SK-N-DZ (cell line): ENCODE results near the gene EPC2.
"Not testable (repeated sequence)": the region's sequence is repeated elsewhere in the genome, so short reads cannot be mapped to it uniquely, and the experiment has no call there.

Source experiments
- DNase-seq: peaks from one replicate; pipeline ENCODE4 v3.0.0-alpha.2; 2015; ENCODE audit warnings: low spot score

Gene EPC2

GRCh38 chr2:148642112-148642744 lies 2.3 kb upstream of the EPC2 start:
- no peak for DNase-seq

DNA sequence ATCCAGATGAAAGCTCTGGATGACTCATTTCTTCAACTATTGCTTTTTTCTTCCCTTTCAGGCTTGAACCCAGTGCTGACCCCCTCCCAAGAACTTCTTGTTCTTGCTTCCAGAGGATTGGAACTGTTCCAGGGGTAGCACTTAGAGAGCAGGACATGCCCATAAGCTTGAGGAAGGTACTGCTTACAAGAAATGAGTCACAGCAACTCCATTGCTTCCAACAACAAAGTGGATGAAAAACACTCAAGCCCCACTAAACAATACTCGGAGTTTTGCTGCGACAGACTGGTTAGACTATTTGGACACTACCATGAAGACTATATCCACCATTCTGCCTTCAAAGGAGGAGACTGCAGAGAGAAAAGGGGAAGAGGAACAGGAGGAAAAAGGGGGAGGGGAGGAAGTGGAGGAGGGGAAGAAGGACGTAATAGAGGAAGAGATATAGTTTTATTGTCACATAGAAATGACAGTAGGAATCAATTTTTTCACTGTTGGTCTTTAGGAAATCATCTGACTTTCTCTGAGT lies 1.6 kb upstream of the EPC2 start:
- no peak for DNase-seq

DNA sequence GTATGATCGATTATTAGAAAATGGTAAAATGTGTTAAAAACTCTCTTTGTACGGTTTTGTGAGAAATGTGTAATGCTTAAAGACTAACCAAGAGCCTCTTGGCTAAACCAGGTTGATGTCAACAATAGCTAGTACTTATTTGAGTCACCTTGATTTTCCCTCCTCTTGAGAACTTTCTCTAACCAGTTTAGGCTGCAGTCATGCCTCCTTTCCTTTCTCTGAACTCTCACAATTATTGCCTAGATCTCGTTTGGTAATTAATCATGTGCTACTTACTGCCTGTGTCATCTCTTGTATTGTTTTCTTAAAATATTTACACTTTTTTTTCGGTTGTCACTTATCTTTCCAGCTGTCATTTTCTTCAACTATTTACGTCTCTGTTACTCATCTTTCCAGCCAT lies 1.1 kb upstream of the EPC2 start:
- no peak for DNase-seq

DNA sequence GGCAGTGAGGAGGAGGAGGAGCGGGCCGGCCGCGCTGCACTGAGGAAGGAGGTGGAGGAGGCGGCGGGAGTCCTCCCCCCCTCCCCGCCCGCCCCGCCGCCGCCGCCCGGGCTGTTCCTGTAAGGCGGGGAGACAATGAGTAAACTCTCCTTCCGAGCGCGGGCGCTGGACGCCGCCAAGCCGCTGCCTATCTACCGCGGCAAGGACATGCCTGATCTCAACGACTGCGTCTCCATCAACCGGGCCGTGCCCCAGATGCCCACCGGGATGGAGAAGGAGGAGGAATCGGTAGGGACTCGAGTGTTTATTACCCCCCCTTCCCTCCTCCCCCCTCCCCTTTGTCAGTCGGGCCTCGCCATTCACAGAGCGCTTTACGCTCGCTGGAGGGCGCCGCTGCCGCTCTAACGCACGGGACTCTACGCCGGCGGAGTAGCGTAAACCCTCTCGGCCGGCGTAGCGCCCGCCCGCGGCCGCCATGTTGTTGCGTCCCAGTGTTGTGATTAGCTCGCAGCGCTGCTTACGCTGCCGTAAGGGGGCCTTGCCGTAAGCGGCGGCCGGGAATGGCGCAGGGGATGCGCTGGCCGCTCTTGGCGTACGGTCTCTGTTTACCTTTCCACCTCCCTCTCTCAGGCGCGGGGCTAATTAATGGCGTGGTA lies 460 bp downstream of the EPC2 start:
- DNase-seq: peak; percentile 86

DNA sequence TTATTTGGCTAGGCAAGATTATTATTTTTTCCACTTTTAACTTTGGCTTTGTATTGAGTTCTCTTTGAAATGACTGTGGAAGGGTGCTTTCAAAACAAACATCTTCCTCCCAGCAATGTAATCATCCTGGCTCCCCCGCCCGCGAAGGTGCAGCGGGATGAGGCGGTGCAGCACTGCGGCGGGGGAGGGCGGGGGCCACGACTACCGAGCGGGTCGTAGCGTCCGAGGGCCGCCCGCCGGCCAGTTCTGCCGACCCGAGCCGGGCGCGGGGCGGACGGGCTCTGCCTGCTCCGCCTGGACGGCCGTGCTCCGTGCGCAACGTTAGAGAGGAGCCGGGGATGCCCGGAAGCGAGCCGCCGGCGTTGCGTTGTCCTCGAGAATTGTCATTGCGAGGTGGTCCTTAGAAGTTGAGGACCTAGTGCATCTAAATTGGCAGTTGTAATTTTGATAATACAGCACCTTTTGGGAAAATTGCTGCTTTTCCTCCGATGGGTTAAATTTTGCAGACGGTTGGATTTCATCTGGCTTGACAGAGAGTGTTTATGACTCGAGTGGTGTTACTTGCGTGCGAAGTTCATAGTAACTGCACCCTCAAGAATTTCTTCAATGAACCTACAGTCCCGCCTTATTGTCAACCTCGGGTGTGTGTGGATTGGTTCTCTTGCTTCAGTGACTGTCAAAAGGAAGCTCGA lies 1.1 kb downstream of the EPC2 start:
- DNase-seq: peak; percentile 83

DNA sequence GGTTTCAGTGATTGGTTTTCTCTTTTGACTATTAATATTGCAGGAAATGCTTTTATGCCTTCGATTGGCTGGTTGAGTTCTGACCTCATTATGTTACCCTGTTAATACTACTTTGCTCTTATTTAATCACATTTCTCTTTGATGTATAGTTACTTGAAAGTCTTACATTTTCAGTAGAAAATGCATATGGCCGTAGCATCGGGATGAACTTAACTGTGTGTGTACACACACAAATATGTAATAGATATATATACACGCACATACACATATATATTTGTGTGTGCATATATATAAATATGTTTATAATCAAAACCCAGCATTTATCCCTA lies 1.6 kb downstream of the EPC2 start:
- no peak for DNase-seq

DNA sequence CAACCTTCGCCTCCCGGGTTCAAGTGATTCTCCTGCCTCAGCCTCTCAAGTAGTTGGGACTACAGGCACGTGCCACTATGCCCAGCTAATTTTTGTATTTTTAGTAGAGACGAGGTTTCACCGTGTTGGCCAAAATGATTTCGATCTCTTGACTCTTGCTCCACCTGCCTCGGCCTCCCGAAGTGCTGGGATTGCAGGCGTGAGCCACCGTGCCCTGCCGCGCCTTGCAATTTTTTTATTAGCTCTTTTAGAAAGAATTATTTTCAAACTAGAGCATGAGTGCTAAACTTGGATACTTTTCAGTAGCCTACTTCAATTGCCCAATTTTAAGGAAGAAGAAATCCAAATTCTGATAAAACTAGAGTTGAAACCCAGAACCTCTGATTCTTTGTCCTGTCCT lies 3.2 kb downstream of the EPC2 start:
- DNase-seq: not testable (repeated sequence)

- DNase-seq: no peak
Observed at GRCh38 chr2:148649936-148650335, 5.4 kb downstream of the EPC2 start.

DNA sequence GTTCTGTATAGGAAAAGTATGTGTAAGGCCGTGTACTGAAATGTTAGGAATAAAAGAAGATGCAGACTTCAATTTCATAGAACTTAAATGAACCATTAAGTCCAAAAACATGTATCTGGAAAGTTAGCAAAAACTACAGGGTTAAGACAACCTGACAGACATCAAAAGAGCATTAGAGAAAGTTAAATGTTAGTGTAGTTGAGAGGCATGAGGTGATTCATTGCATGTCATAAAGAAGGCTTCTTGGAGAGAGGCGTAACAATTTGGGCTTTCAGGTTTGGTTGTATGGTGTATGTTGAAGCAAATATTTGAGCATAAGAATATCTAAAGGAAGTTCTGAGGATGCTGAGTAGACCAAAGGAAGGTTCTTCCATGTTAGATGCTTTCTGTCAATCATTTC lies 6.3 kb downstream of the EPC2 start:
- no peak for DNase-seq

DNA sequence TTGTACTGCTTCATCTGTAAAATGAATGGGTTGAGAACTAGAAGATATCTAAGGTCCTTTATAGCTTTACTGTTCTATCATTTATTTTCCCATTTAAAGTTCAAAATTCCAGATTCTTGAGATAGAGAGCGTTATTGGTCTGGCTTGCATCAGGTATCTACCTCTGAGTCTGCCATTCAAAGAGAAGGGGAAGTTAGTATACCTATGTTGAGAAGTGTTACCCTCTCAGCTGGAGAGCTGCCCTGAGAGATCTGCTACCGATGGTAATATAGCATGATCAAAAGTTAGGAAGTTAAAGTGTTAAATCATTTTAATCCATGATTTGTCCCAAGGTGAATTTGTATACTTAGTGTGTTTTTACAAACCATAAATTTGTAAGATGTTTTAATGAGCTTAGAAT lies 7.4 kb downstream of the EPC2 start:
- DNase-seq: no peak

GRCh38 chr2:148653437-148653836 lies 8.9 kb downstream of the EPC2 start:
- DNase-seq: no peak

GRCh38 chr2:148654435-148654834 lies 9.9 kb downstream of the EPC2 start:
- no peak for DNase-seq

- no peak for DNase-seq
Observed at GRCh38 chr2:148656516-148656915, 12.0 kb downstream of the EPC2 start.

DNA sequence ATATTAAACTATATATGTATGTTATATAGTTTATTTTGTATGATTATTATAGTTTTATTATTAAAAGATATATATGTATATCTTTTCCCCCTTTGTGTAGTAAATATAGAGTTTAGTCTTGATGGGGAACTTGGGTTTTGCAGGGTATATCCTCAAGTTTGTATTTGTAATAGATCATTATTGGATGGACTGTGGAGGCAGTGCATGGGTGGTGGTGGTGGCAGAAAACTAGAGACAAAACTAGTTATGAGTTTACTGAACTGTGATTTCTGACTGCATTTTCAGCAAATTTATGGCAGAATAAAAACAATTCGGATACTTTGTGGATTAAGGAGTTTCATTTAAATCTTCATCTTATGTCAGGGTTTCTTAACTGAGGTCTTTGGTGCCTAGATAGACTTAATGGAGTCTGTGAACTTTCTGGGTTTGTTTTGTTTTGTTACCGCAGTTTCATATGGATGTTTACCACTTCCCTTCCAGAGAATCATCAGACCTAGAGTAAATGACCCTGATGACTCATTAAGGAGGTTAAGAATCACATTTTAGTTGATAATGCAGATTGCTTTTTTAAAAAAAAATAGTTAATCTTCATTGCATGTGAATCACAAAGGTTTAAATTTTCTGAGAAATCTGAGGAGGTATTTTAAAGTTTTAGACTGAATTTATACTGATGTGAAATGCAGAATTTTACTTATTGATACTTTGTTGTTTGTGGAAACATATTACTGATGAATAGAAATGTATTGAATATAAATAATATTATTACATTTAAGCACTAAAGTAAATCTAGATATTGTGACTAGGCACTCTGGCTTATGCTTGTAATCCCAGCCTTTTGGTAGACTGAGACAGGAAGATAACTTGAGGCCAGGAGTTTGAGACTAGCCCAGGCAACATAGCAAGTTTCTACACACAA lies 14.5 kb downstream of the EPC2 start:
- DNase-seq: no peak

GRCh38 chr2:148660999-148661398 lies 16.4 kb downstream of the EPC2 start:
- DNase-seq: no peak

- not testable (repeated sequence) for DNase-seq
Observed at GRCh38 chr2:148662332-148662731, 17.8 kb downstream of the EPC2 start.

GRCh38 chr2:148664229-148664628 lies 19.7 kb downstream of the EPC2 start:
- DNase-seq: no peak

- DNase-seq: no peak
Observed at GRCh38 chr2:148666555-148666954, 22.0 kb downstream of the EPC2 start.

- no peak for DNase-seq
Observed at GRCh38 chr2:148667113-148667836, 22.7 kb downstream of the EPC2 start.

- no peak for DNase-seq
Observed at GRCh38 chr2:148670773-148671172, 26.2 kb downstream of the EPC2 start.
